Measurements from ENCODE around the gene TARS2.

DNA sequence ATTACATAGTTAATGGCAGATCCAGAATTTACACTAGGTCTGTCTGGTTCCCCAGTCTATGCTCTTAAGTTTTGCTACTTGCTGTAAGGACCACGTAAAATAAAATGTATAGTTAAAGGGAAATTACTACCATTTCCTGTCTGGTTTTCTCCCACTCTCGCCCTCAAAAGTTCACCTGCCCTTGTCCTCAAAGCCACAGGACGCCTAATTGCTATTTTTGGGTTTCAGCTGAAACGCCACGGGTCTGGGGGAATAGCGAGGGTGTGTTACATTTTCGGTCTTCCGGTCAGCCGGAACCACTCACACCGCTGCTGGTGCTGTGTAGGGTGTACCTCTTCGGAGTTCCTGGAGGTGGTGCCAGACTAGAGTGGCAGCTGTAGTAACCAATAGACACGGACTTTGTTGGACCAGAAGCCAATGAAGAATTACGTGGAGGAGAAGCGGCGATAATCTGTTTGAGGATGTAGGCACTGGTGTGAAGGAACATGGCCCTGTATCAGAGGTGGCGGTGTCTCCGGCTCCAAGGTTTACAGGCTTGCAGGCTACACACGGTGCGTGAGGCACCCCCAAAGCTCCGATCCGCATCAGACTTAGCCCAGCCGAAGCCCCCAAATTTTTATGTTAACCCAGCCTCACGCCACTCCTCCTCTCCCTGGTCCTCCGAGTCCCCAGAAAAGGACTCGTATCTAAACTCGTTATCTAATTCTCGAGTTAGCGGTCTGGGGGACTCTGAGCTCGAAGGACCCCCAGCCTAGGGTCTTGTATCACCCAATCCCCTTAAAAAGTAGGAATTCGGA lies at the start of gene TARS2:
- TF ChIP-seq FOSL2 (CRISPR knock-in tag; IDR thresholded peaks at IDR 0.05) (peak; percentile 67), RBFOX2 (IDR thresholded peaks at IDR 0.05; ENCODE audit: low read depth, low read length) (peak; percentile 69), ZNF687 (CRISPR knock-in tag; IDR thresholded peaks at IDR 0.05) (peak; percentile 69), CTCF (CRISPR knock-in tag; IDR thresholded peaks at IDR 0.05) (peak; percentile 31), ZNF609 (CRISPR knock-in tag; IDR thresholded peaks at IDR 0.05; ENCODE audit: borderline replicate concordance) (peak; percentile 44; the same call in 1 of the 2 replicates), ZFX (CRISPR knock-in tag; IDR thresholded peaks at IDR 0.05; ENCODE audit: low read depth) (peak; percentile 74), EP300 (IDR thresholded peaks at IDR 0.05; ENCODE audit: low read depth in 2 of 2, low read length in 2 of 2) (peak in 1 of 2 experiments; percentile 29; a peak in 1 of 4 replicates), EP300 (CRISPR knock-in tag; IDR thresholded peaks at IDR 0.05; ENCODE audit: borderline replicate concordance) (0 out of 2 replicates have a peak, but pooled peaks have one; percentile 41), SRSF9 (IDR thresholded peaks at IDR 0.05; ENCODE audit: borderline replicate concordance, insufficient read depth, low read depth, low read length, poor library complexity, severe bottlenecking) (no peak)
